Activated effector memory CD4-positive, alpha-beta T cell treated with Interleukin-2 at 50 U/mL for 16 hours (primary cell): Measurements from ENCODE around the gene INPP5J.

Source experiments
- DNase-seq: peaks from one replicate; pipeline ENCODE4 v3.0.0-alpha.2; 2020

INPP5J gene

DNA sequence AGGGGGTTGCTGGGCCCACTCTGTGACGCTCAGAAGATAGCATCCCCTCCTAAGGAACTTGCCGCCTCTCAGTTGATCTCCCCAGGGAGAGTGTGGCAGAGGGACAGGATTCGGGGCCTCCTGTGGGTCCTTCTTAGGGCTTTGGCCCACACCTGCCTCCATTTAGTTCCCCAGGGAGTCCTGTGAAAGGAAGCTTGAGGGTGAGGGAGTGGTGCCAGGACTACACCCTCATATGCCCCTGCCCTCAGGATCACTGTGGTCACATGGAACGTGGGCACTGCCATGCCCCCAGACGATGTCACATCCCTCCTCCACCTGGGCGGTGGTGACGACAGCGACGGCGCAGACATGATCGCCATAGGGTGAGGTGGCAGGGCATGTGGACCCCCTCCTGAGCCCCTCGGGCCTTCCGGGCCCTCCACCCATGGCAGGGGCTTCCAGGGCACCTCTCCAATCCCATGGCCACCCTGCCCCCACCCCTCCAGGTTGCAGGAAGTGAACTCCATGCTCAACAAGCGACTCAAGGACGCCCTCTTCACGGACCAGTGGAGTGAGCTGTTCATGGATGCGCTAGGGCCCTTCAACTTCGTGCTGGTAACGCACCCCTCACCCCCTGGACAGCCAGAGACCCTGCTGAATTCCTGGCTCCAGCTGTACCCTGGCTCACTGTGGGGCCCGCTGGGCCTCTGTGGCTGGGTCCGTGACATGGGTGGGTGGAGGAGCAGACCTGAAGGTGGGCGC, 3.5 kb downstream of the INPP5J start:
- no peak for DNase-seq

DNA sequence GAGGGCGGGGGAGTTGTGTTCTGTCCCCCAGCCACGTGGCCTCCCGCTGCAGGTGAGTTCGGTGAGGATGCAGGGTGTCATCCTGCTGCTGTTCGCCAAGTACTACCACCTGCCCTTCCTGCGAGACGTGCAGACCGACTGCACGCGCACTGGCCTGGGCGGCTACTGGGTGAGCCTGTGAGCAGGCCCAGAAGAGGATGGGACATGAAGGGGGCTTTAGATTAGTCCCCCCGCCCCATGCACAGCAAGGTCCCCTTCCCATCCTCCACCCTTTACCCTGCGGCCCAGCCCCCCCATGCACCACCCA, 4.1 kb downstream of the INPP5J start:
- no peak for DNase-seq

- DNase-seq, result no peak
These were observed 4.5 kb downstream of the INPP5J start for GRCh38 chr22:31127181-31127772.

GRCh38 chr22:31128156-31128555, 5.4 kb downstream of the INPP5J start:
- no peak for DNase-seq

DNA sequence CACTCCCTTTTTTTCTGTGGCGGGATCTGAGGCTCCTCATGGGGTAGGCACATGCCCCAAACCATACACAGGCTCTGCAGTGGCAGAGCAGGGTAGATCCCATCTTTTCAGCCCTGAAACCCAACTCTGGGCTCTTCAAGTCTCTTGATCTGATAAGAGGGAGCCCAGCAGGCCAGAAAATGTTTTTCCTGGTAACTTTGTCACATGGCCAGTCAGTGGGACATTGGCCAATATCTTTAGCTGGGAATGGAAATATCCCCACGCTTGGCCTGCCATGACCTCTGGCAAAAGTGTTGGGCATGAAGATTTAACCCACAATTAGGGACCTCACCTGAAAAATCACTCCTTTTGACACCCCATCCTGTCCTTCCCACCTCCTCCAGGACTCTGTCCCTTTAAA, 8.1 kb downstream of the INPP5J start:
- DNase-seq, result no peak

- no peak for DNase-seq
These were observed 11.1 kb downstream of the INPP5J start for GRCh38 chr22:31133911-31134310.

GRCh38 chr22:31134688-31135087, 11.9 kb downstream of the INPP5J start:
- no peak for DNase-seq

- no peak for DNase-seq
These were observed 12.9 kb downstream of the INPP5J start for GRCh38 chr22:31135706-31136105.

- no peak for DNase-seq
These were observed 13.4 kb downstream of the INPP5J start for GRCh38 chr22:31136155-31136554.

DNA sequence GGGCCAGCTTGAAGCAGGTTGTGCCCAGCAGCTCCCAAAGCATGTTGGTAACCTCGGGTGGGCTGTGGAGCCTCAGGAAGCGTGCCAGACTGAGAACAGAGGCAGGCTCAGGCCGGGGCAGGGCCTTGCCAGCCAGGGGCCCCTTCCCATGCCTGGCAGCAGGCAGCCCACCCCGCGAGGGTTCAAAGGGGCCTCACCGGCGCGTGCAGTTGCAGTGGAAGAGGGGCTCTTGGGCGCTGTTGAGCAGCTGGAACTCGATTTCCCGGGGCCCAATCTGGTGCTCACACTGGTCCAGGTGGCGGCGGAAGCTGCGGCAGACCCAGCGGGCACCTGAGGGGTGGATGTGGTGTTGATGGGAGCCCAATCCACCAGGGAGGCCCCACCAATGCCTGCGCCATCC, 13.9 kb downstream of the INPP5J start:
- DNase-seq, result no peak

- DNase-seq, result no peak
These were observed 15.0 kb downstream of the INPP5J start for GRCh38 chr22:31137721-31138120.

DNA sequence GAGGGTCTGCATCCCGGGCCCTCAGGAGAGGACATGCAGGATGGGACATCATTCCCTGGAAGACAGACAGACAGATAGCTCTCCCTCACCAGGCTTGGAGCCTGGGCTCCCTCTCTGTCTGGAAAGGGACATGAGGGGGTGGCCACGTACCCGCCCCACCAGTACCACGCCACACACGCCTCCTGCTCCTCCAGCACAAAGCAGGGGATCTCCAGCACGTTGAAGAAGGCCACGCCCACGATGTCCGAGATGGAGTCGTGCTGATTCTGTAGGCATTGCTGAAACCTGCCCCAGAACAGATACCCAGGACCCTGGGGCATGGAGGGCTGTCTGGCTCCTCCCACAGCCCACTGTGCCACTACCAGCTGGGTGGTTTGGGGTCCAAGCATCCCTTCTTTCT, 15.4 kb downstream of the INPP5J start:
- DNase-seq, result no peak

- DNase-seq, result no peak
These were observed 16.3 kb downstream of the INPP5J start for GRCh38 chr22:31139066-31139465.

GRCh38 chr22:31139866-31140716, 17.3 kb downstream of the INPP5J start, which contains the start of gene PLA2G3:
TSS of gene PLA2G3 (minus strand) at chr22:31140508. CDS start at chr22:31140354, 154 bp downstream.
- DNase-seq, result no peak

DNA sequence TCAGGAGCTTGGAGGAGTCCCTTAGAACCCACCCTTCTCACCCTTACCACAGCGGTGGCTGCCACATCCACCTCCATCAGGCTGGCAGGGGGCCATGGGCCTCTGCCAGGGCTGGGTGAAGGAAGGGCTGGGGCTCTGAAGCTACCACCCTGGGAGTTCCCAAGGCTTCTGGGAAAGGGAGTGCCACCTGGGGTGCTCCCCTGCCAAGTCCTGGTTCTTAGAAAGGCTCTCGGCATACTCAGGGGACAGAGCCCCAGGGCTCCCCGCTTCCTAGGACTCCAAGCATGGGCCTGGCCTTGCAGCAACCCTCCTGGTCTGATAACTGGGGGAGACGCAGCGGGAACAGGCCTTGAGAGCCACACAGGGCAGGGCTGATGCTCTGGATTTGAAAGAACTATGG, 18.0 kb downstream of the INPP5J start:
- DNase-seq, result no peak

DNA sequence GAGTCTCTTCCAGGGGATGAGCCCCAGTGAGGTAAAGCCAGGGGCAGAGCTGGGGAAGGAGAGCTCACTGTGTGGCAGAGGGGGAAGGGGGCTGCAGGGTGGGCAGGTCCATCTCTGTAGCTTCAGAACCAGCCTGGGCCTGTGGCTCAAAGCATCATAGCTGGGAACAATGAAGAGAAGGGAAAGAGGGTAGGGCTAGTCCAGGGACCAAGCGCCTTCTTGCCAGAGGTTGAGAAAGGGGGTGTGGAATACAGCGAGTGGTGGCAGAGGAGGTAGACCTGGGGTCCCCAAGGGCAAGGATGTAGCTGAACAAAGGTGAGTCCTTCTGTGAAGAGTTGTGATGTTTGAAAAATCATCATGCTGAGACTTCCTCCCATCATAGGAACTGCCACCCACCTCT, 18.8 kb downstream of the INPP5J start:
- no peak for DNase-seq

DNA sequence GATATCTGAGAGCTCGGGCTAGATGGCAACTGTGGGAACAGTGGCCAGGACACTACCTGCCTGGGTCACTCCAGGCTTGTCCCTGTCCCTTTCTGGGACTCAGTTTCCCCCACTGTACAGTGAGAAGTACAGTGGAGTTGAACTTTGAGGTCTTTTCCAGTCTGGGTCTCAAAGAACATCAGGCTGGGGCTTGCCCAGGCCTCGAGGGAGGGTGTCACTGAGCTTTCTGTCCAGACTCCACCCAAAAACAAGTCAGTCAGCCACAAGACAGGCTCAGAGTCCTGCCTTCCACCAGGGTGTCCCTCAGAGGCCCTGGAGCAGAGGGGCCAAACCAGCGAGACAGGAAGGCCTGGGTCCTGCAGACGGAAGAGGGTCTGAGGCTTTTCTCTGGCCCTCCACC, 19.5 kb downstream of the INPP5J start:
- no peak for DNase-seq

- DNase-seq, result no peak
These were observed 20.3 kb downstream of the INPP5J start for GRCh38 chr22:31143038-31143437.

- no peak for DNase-seq
These were observed 20.8 kb downstream of the INPP5J start for GRCh38 chr22:31143537-31143936.

GRCh38 chr22:31144223-31144622, 21.5 kb downstream of the INPP5J start:
- DNase-seq, result no peak

DNA sequence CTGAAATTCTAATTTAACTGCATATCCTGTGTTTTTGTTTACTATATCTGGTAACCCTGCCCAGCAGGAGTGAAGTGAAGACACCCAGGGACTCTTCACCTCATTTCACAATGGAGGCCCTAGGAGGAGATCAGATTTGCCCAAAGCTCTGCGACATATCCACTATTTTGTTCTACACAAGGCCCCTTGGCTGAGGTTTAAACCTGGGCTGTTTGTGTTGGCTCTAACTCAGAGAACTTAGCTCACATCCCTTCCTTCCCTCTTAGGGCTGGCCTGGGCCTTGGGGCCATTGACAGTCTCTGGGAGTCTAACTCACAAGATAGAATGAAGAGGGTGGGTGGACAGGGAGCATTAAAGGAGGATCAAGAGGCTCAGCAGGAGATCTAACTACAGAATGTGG, 25.7 kb downstream of the INPP5J start:
- DNase-seq, result no peak

DNA sequence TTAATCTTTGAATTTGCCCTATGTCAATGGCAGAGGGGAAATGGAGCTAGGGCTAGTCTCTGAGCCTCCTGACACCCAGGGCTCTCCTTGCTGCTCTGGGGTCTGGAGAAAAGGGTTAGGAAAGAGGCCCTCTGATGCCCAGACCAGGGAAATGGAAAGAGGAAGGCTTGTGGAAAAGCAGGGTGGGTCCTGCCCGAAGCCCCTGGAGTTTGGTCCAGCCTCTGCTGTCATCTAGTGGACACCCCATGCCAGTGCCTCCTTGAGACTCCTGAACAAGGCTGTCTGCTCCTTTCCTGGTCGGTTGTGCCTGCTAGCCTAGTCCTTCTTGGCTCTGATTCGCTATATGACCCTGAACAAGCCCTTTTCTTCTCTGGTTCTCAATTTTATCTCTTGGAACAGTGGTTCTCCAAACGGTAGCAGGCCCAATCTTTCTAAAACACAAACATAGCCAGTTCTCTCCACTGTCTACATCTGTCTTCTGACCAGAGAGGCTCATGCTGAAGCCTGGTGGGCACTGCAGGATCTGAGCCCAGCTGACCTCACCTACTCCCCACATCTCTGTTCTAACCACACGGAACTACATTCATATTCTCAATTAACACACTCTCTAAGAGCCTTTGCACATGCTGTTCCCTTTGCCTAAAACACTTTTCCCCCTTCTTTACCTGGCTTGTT, 26.3 kb downstream of the INPP5J start:
- no peak for DNase-seq

GRCh38 chr22:31150615-31151014, 27.8 kb downstream of the INPP5J start:
- DNase-seq, result no peak

DNA sequence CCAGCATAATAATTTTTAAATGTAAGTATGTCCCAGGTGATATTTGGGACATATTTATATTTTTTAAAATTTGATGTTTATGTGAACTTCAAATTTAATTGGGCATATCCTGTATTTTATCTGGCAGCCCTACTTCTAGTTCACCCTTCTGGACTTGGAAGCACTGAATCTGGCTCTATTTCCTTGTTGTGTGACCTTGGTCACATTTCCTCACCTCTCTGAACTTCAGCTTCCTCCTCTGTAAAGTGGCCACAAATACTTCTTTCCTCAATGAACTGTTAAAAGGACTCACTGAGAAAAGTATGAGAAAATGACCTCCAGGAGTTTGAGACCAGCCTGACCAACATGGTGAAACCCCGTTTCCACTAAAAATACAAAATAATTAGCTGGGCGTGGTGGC, 29.1 kb downstream of the INPP5J start:
- no peak for DNase-seq
